HG03469 (cell line): ENCODE measurements around the gene PNO1.
"Not testable (repeated sequence)": the region's sequence is repeated elsewhere in the genome, so short reads cannot be mapped to it uniquely, and the experiment has no call there.

Source experiments
- ATAC-seq: cut with Tn5 transposase; IDR thresholded peaks from one replicate; pipeline ENCODE4 v1.9.1; 2021; ENCODE audit warnings: mild to moderate bottlenecking, moderate library complexity, moderate number of reproducible peaks; ENCODE audit not compliant: unreplicated experiment

Gene PNO1

GRCh38 chr2:68157402-68158133 is at the start of gene PNO1:
Gene PNO1 (plus strand): TSS chr2:68157888. CDS start chr2:68157935, 47 bp downstream.
- ATAC-seq: peak; percentile 76

- no peak for ATAC-seq
Measured at GRCh38 chr2:68108120-68108519, 49.6 kb upstream of the PNO1 start.

- ATAC-seq: peak; percentile 85
Measured at GRCh38 chr2:68110102-68110501, 47.6 kb upstream of the PNO1 start.

- ATAC-seq: no peak
Measured at GRCh38 chr2:68115965-68116364, 41.7 kb upstream of the PNO1 start.

- not testable (repeated sequence) for ATAC-seq
Measured at GRCh38 chr2:68117922-68118321, 39.8 kb upstream of the PNO1 start.

- ATAC-seq: no peak
Measured at GRCh38 chr2:68118816-68119215, 38.9 kb upstream of the PNO1 start.

GRCh38 chr2:68119504-68119903 is 38.2 kb upstream of the PNO1 start:
- ATAC-seq: no peak

- no peak for ATAC-seq
Measured at GRCh38 chr2:68121873-68122679, 35.6 kb upstream of the PNO1 start.

- no peak for ATAC-seq
Measured at GRCh38 chr2:68122680-68122964, 35.1 kb upstream of the PNO1 start.

- no peak for ATAC-seq
Measured at GRCh38 chr2:68124321-68124720, 33.4 kb upstream of the PNO1 start.

- no peak for ATAC-seq
Measured at GRCh38 chr2:68125821-68126220, 31.9 kb upstream of the PNO1 start.

GRCh38 chr2:68126561-68126960 is 31.1 kb upstream of the PNO1 start:
- no peak for ATAC-seq

GRCh38 chr2:68127358-68128242 is 30.1 kb upstream of the PNO1 start:
- peak; percentile 92 for ATAC-seq

GRCh38 chr2:68134120-68134519 is 23.6 kb upstream of the PNO1 start:
- ATAC-seq: no peak

GRCh38 chr2:68134554-68134953 is 23.1 kb upstream of the PNO1 start:
- no peak for ATAC-seq

GRCh38 chr2:68135448-68136320 is 22.0 kb upstream of the PNO1 start:
- ATAC-seq: no peak

- ATAC-seq: no peak
Measured at GRCh38 chr2:68141875-68142274, 15.8 kb upstream of the PNO1 start.

- ATAC-seq: no peak
Measured at GRCh38 chr2:68151037-68151436, 6.7 kb upstream of the PNO1 start.

GRCh38 chr2:68152681-68153347 is 4.9 kb upstream of the PNO1 start:
- ATAC-seq: no peak

GRCh38 chr2:68155618-68156017 is 2.1 kb upstream of the PNO1 start:
- no peak for ATAC-seq
